HG02885 (cell line): Measurements from ENCODE around the gene PEX26.
"Not testable (repeated sequence)": the region's sequence is repeated elsewhere in the genome, so short reads cannot be mapped to it uniquely, and the experiment has no call there.

Experiments
- ATAC-seq: cut with Tn5 transposase; IDR thresholded peaks from one replicate; pipeline ENCODE4 v1.9.1; 2021; ENCODE audit warnings: mild to moderate bottlenecking; ENCODE audit not compliant: unreplicated experiment, poor library complexity

The PEX26 gene

DNA sequence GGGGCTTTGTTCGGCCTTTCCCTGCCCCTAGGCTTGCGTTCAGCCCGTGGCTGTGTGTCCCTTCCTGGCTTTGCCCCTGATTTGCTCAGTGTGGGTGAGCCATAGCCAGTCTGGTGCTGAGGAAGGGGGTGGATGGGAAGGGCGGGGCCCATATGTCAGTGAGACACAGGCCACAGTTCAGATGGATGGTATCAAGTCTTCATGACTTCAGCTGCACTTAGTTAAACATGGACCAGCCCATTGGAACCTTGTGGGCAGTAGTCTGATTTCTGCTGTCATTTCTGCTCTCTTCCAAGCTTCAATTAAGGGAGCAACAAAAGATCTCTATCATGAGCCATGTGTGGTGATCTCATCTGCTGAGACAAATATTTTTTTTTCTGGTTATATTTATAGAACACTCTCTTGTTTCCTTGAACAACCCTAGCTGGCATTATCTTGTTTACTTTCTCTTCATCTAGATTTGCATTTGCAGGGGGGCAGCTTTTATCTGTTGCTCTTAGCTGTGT lies 21.6 kb upstream of the PEX26 start:
- ATAC-seq = no peak

DNA sequence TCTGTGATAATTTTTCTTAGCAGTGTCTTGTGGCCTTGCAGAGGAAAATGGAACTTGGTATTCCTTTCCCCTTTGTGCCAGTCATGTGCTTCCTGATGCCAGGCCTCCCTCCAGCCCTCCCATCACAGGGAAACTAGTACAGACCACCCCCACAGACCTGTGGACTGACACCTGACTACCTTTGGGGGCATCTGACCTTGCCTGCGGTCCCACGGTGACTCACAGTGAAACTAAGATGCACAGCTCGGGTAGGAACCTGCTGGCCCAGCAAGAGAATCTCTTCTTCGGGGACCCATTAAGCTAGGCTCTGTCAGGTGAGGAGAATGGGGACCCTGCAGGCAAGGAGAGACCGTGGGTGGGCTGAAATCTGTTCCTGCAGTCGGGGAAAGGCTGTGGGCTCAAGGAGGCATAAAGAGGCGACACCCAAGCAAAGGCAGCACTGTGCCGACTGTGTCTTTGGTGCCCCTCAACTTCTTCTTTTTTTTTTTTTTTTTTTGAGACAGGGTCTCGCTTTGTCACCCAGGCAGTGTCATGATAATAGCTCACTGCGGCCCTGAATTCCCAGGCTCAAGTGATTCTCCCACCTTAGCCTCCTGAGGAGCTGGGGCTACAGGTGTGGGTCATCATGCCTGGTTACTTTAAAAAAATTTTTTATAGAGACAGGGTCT lies 20.8 kb upstream of the PEX26 start:
- ATAC-seq = peak; percentile 73

DNA sequence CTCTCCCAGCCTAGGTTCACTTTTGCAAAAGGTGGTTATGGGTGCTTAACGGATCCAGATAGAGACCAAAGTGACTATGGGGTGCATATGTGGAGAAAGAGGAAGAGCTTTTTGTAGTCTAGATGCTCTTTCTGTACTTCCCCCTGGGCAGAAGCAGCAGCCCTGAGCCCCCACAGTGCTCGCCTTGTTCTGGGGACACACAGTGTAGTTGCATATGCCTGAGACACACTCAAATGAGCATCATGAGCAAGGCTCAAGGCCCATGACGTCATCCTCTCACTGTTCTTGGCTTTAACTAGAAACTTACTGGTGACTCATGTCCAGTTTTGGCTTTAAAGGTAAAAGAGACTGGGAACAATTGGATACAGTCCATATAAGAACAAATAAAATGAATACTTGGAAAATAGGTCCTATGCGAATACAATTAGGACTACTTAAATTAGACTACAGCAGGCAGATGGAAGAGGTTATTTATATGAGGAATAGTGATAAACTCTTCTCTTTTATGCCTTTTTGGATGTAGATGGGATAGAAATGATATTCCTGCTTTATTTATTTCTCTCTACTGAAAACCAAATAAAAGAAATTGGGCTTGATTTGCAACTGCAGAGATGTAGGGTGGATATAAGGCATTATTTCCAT lies 20.1 kb upstream of the PEX26 start:
- peak; percentile 76 for ATAC-seq

DNA sequence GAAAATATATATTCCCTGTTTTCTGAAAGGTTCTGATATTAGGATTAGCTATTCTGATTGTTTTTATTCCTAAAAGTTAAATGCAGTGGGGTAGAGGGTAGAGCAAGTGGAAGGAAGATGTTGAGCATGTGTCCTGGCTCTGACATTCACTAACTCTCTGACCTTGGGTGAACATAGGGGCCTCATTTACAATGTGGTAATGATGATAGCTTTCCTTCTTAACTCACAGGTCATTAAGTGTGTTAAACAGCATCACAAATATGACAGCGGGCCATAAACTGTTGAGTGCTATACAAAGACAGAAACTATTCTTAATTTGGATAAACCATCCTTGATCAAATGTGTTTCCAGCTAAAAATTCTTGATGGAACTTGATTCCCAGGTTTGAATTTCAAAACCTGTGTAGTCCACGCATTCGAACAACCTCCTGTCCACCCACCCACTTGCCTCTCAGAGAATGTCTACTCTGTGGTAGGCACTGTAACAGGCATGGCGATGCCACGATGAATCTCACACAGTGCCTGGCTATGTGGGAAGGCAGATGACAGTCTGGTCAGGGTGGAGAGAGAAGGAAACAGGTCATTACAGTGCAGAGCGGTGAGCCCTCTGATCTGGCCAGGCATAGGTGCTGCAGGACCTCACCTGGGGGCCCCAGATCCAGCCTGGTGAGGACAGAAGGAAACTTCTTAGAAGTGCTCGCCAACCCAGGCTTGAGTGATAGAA lies 19.3 kb upstream of the PEX26 start:
- ATAC-seq = no peak

DNA sequence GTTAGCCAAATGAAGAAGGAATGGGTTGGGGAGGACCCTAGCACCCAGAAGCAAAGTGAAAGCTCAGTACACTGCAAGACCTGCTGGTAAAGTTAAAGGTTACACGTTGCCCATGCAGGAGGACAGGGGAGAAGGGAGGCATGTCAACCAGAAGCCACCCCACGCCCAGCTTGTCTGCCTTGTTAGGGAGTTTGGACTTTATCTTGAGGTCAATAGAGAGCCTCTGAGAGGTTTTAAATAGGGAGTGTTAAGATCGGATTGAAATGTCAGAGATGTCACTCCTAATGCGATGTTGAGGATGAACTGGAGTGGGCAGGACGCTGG lies 18.7 kb upstream of the PEX26 start:
- ATAC-seq = no peak

DNA sequence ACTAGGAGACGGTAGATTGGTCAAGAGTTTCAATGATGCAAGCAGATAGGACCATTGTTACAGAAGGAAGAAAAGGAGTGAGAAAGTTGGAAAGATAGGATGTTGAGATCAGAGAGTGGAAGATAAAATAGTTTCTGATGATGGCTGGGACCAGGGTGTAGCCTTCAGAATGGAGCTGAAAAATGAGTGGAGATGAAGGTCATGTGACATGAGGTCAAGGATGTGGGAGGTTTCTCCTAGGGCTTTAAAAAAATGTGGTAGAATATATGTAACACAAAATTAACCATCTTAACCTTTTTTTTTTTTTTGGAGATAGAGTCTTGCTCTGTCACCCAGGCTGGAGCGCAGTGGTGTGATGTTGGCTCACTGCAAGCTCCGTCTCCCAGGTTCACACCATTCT lies 18.3 kb upstream of the PEX26 start:
- no peak for ATAC-seq

DNA sequence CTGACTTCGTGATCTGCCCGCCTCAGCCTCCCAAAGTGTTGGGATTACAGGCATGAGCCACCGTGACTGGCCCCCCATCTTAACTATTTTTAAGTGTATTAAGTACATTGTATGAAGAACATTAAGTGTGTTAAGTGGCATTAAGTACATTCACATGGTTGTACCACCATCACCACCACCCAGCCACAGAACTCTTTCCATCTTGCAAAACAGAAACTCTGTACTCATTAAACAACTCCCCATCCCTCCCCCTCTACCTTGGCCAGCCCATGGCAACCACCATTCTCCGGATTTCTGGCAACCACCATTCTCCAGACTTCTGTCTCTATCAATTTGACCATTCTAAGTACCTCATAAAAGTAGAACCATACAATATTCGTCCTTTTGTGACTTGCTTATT lies 17.8 kb upstream of the PEX26 start:
- ATAC-seq = no peak

DNA sequence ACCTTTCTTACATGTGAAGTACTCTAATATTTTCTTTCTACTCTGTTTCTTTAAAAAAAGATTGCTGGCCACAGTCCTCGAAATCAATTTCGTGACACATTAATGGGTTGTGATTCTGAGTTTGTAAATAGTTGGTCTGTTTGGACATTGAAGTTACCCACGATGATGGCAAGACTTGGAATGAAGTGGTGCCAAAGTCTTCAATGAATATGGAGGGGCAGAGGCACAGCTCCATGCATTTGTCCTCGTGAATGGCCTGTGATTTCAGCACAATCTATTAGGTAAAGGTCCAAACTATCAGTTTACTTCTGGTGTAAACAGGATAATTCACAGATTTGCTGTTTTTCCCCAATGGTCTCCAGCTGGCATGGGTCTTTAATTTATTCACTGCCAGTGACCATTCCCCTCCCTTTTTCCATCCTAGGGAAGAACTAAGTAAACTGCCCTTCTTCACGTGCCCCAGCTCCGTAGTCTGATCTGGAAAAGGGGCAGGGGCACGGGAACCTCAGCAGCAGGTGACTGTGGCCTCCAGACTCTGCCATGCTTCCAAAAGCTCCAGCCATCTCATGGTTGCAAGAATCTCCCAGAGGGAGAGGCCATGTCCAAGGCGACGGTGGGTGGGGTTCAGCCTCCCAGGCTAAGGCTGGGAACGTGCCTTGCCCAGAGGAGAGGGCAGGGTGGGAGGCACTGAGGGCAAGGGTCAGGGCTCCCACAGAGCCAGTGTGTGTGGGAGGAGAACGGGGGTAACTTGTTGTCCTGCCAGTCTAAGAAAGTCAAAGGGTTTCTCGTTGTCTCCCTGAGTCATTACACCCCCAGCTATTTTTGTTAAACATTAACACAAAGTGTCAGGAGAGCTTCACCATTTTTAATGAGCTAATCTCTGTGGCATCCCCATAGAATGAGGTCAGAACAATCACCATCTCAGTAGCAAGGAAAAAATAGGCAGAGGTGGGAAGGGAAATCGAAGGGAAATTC lies 16.9 kb upstream of the PEX26 start:
- ATAC-seq = no peak

DNA sequence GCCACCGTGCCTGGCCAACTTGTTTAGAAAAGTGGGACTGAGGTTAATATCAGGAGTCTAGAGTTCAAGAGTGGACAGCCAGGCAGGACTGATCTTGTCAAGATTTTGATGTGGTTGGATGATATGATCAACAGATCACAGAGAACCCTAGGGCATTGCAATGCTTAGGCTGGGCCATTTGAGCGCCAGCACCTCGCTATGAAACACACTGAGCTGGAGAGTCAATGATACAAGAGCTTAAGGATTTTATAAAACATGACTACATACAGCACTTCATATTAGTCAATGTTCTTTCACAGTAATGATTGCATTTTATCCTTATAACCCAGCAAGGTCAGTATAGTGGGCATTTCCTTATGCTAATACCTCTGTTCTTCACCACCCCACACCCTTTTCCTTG lies 15.4 kb upstream of the PEX26 start:
- ATAC-seq = no peak

DNA sequence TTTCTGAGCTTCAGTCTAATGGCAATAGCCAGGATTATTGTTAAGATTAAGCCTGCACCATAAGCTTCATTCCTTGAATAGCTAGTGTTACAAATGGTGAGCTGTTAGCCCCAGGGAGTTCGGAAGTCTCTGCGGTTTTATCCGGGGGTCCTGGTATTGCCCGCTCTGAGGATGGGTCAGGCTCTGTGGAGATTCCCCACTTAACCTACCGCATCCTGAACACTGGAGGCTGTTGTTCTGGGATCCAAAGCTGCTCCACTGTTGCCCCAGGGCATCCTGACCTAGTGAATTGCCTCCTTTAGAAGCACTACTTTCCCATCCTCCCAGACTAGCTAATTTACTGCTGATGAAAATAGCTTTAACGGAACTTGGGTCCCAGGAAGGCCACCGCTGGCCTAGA lies 14.5 kb upstream of the PEX26 start:
- ATAC-seq = no peak

DNA sequence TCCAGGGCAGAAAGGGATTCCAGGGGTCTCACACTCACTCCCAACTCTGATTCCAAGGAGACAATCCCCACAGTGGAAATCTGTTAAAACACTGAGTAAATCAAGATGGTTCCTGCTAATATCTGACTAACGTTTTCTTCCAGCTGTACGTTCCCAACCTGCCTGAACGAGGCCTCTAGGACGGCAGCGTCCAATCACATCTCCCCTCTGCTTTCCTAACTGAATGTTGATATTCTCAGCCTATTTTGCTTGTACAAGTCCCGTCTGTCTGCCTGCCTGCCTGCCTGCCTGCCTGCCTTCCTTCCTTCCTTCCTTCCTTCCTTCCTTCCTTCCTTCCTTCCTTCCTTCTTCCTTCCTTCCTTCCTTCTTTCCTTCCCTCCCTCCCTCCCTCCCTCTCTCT lies 14.1 kb upstream of the PEX26 start:
- ATAC-seq = not testable (repeated sequence)

DNA sequence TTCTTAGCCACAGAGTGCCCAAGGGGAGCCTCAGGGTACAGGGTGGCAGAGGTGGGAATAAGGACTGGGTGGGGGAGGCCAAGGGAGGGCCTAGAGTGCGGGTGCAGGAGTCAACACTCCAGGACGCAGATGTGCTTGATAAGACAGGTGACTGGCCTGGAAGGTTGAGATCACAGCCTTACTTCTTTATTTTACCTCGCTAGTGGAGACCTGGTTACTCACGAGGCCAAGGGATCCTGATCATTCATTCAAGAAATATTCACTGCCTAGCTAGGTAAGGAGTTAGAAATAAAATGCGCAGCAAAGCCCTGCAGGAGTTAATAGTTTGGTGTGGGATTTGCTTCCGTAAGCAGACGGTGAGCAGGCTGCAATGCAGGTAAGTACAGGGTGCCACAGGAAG lies 13.2 kb upstream of the PEX26 start:
- ATAC-seq = no peak

DNA sequence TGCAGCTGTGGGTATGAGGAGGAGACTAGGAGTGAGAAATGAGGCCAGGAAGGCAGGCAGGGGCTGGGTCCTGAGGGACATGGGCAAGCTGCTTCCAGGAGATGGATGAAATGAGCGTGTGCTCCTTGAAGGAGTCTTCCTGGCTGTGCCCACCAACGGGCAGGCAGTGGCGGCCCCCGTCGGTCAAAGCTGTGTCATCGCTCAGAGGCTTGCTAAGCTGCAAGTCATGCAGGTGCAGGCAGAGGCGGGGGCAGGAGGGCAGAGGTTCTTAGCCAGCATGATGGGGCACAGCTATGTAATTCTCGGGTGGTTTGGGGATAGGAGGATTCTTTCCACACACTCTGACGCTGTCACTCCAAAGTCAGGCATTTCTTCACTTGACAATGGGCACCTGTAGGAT lies 12.5 kb upstream of the PEX26 start:
- no peak for ATAC-seq

DNA sequence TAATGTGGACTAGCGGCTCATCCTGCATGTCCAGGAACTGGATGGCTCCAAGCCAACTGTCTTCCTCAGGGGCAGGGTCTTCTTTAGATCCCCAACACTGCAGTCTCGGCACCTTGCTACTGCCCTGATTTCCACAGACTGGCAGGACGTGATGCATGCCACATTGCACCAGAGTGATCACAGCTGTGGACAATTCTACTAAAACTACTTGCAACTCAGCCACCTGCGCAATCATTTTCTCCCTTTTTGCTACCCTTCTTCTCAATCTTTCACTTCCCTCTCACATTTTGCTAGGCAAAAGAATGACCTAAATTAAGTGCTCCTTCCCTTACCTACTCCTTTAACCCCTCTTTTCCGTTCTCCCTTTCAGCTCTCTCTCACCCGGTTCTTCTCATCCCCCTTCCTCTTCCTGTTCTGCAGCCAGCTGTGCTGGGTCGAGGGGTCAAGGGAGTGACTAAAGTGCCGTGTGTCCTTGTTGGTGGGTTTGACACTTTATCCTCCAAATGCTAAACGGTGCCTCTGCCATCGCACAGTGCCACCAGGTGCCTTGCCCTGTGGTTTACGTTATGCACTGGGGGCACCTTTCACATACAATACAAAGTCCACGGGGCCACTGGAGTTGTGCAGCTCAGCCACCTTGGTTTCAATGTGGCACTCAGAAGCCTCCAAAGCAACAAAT lies 11.5 kb upstream of the PEX26 start:
- no peak for ATAC-seq

DNA sequence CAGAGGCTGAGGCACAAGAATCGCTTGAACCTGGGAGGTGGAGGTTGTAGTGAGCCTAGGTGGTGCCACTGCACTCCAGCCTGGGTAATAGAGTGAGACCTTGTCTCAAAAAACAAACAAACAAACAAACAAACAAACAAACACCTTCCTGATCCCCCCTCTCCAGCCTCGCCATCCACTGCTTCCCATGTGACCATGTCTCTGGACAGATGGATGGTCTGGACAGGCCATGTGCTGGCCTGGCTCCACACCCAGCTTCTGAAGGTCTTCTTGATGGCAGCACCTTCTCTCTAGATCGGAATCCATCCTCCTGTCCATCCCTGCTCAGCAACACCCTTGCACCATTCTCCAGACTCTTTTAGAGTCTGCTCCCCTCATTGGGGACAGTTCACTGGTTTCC lies 10.7 kb upstream of the PEX26 start:
- no peak for ATAC-seq

DNA sequence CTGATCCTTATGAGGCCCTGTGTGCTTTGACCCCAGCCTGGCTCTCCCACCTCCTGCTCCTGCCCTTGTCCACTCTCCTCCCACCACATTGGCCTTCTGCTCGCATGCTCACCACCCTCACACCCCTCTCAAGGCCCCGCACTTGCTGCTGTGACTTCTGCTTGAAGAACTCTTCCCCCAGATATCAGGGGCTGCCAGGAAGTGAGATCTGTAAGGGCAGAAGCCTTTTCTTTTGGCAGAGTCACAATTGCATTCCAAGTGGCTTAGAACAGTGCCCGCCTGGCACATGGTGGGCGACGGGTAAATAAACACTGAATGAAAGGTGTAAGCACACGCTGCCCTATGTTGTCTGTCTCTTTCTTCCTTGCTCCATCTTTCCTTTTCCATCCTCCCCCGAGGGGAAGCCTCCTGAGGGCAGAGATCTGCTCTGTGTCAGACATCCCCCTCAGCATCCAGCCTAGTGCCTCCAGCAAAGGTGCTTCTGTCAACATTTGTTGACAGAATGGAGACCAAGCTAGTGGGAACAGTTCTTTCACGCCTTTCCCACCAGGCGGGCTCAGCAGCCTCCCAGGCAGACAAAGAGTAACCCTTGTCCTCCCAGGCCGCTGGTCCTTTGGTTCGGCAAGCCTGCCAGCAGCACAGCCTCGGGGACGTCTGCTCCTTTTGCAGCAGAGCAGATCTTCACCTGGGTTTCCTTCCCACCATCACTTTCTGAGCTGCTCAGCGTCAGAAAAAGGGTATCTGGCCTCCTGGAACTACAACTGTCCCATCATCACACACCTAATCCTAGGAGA lies 10.0 kb upstream of the PEX26 start:
- no peak for ATAC-seq

DNA sequence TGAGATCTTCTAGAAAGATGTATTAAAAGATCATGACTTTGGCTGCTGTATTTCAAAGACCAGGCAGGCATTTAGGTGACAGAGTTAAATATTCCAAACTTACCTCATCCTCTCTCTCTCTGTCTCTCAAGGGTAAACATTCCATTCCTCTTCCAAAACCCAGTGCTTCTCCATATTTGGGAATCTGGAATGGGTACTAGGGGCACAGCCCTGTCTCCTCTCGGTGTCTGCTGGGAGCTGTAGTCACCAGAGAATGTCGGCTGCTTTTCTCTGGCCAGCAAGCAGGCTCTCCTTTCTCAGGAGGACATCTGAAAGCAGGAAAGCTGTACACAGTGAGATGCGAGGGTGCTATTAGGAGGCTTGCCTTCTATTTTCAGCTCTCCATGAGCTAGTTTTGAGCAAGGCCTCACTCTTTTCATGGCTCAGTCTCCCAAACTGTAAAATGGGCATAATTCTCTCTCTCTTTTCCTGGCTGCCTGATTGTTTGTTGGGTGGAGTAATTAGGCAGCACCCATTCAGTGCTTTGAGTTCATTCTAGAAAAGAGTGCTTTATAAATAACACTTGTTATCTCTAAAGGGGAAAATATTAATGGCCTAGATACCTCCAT lies 9.3 kb upstream of the PEX26 start:
- no peak for ATAC-seq

DNA sequence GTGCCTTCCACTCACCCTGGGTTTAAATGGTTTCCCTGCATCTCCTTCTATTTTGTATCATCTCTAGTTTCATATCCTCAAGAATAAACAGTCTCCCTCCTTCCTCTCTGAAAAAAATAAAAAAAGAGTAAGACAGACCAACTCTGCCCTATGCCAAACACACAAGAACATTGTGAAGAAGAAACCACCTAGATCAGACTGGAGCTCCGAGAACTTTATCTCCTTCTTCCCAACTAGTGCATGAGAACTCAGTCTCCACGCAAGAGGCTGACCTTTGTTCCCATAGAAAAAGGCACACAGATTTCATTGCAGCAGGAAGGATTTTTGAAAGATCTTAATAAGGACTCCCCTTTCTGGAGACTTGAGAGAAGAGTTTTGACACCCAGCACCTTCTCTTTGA lies 8.7 kb upstream of the PEX26 start:
- ATAC-seq = no peak

DNA sequence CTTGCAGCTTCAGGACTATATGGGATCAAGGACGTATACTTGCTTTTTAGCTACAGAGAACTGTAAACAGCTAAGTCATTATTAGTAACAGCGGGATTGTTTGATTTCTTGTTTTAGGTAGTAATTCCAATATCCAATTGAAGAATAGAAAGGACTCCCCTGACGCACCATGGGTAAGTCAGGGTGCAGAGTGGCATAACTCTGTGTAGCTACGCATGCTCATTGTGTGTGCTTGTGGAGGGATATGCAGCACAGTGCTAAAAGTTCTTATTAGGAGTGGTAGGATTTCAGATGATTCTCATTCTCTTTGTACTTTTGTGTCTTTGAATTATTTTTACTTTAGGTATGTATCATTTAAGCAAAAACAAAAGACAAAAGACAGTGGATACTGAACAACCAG lies 7.7 kb upstream of the PEX26 start:
- no peak for ATAC-seq
